Gastroesophageal sphincter (tissue), 2 donors: ENCODE measurements around the gene CYTL1.

Source experiments
- POLR2A ChIP-seq, 2 donors: fragments of 450-650 bp; IDR thresholded peaks; one replicate each; pipeline ENCODE4 v1.6.1; 2017; ENCODE audit warnings: antibody characterized with exemption in 2 of 2, mild to moderate bottlenecking in 2 of 2, moderate library complexity in 1 of 2
- POLR2AphosphoS5 ChIP-seq: sonication (generic); formaldehyde crosslinking; IDR thresholded peaks from one replicate; pipeline ENCODE4 v1.6.1; 2017; ENCODE audit warnings: antibody characterized with exemption

- TF ChIP-seq POLR2A (IDR thresholded peaks at IDR 0.05) (no peak), POLR2AphosphoS5 (no peak)
These were observed 37.4 kb downstream of the CYTL1 start for GRCh38 chr4:4981827-4982226.
